ENCODE data around the gene SKI.

Gene SKI

GRCh38 chr1:2267051-2267830, 39.1 kb downstream of the SKI start:
- DNase-seq, result no peak

GRCh38 chr1:2267862-2268261, 39.7 kb downstream of the SKI start:
- DNase-seq, result no peak

- no peak for DNase-seq
These were observed 40.4 kb downstream of the SKI start for GRCh38 chr1:2268285-2269056.

- DNase-seq, result no peak
These were observed 41.2 kb downstream of the SKI start for GRCh38 chr1:2269193-2269921.

GRCh38 chr1:2269922-2270259, 41.8 kb downstream of the SKI start:
- DNase-seq, result no peak

- DNase-seq, result no peak
These were observed 42.4 kb downstream of the SKI start for GRCh38 chr1:2270260-2271100.

GRCh38 chr1:2271211-2271721, 43.1 kb downstream of the SKI start:
- no peak for DNase-seq

GRCh38 chr1:2271841-2272655, 43.9 kb downstream of the SKI start:
- DNase-seq, result no peak

- DNase-seq, result no peak
These were observed 44.7 kb downstream of the SKI start for GRCh38 chr1:2272686-2273400.

- DNase-seq, result no peak
These were observed 45.4 kb downstream of the SKI start for GRCh38 chr1:2273401-2274090.

- no peak for DNase-seq
These were observed 46.3 kb downstream of the SKI start for GRCh38 chr1:2274231-2274928.

GRCh38 chr1:2274929-2275475, 46.9 kb downstream of the SKI start:
- DNase-seq, result no peak

- peak; percentile 37 for DNase-seq
These were observed 47.8 kb downstream of the SKI start for GRCh38 chr1:2275796-2276536.

- DNase-seq, result no peak
These were observed 48.9 kb downstream of the SKI start for GRCh38 chr1:2276803-2277580.

- DNase-seq, result no peak
These were observed 49.8 kb downstream of the SKI start for GRCh38 chr1:2277741-2278488.

- DNase-seq, result no peak
These were observed 50.6 kb downstream of the SKI start for GRCh38 chr1:2278591-2279209.

- DNase-seq, result no peak
These were observed 51.1 kb downstream of the SKI start for GRCh38 chr1:2279210-2279639.

Data from NCI-H1436 (cell line).